WERI-Rb-1 (cell line): ENCODE data around the gene RGS7BP.

Experiments
- DNase-seq: peaks from one replicate; pipeline ENCODE4 v3.0.0-alpha.2; 2020
- H3K27ac ChIP-seq: fragments of 250-450 bp; sonication (Bioruptor Pico); 2 replicates; pipeline ENCODE4 v1.5.1; 2020; ENCODE audit warnings: mild to moderate bottlenecking, moderate library complexity
- H3K27me3 ChIP-seq: fragments of 250-450 bp; sonication (Bioruptor Pico); 2 replicates; pipeline ENCODE4 v1.5.1; 2021; ENCODE audit warnings: mild to moderate bottlenecking, low read depth, moderate library complexity; ENCODE audit not compliant: insufficient read depth, severe bottlenecking
- H3K36me3 ChIP-seq: fragments of 250-450 bp; sonication (Bioruptor Pico); 2 replicates; pipeline ENCODE4 v1.5.1; 2020; ENCODE audit warnings: mild to moderate bottlenecking, moderate library complexity
- H3K4me3 ChIP-seq: 2 replicates; pipeline ENCODE4 v1.5.1; 2011; ENCODE audit warnings: low read depth, mild to moderate bottlenecking, control low read depth, low read length
- H3K9me3 ChIP-seq: fragments of 250-450 bp; sonication (Bioruptor Pico); 2 replicates; pipeline ENCODE4 v1.5.1; 2021; ENCODE audit warnings: mild to moderate bottlenecking, moderate library complexity; ENCODE audit not compliant: severe bottlenecking
- TF ChIP-seq, protein P1 (sequence below): IDR thresholded peaks from 2 replicates; pipeline ENCODE4 v1.5.1; 2011; ENCODE audit warnings: low read depth, mild to moderate bottlenecking, control low read depth, inconsistent platforms, low read length

The RGS7BP gene

GRCh38 chr5:64594601-64595000 lies 88.8 kb downstream of the RGS7BP start:
- no peak for DNase-seq
- no peaks in the 10 kb centered on the region for H3K9me3 ChIP-seq
- TF ChIP-seq, protein P1, sequence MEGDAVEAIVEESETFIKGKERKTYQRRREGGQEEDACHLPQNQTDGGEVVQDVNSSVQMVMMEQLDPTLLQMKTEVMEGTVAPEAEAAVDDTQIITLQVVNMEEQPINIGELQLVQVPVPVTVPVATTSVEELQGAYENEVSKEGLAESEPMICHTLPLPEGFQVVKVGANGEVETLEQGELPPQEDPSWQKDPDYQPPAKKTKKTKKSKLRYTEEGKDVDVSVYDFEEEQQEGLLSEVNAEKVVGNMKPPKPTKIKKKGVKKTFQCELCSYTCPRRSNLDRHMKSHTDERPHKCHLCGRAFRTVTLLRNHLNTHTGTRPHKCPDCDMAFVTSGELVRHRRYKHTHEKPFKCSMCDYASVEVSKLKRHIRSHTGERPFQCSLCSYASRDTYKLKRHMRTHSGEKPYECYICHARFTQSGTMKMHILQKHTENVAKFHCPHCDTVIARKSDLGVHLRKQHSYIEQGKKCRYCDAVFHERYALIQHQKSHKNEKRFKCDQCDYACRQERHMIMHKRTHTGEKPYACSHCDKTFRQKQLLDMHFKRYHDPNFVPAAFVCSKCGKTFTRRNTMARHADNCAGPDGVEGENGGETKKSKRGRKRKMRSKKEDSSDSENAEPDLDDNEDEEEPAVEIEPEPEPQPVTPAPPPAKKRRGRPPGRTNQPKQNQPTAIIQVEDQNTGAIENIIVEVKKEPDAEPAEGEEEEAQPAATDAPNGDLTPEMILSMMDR, result no peak
- H3K27me3 ChIP-seq, result no peaks in the 10 kb centered on the region
- no peak overlapping the region for H3K4me3 ChIP-seq
- H3K36me3 ChIP-seq, result no peaks in the 10 kb centered on the region
- H3K27ac ChIP-seq, result no peak overlapping the region

GRCh38 chr5:64595031-64595855 lies 89.4 kb downstream of the RGS7BP start:
- Histone ChIP-seq H3K4me3 (no peak overlapping the region), H3K27me3 (no peaks in the 10 kb centered on the region), H3K27ac (no peak overlapping the region), H3K36me3 (no peaks in the 10 kb centered on the region), H3K9me3 (no peaks in the 10 kb centered on the region)
- peak; percentile 27 for DNase-seq
- TF ChIP-seq, protein P1, result peak; percentile 61

GRCh38 chr5:64599226-64599625 lies 93.4 kb downstream of the RGS7BP start:
- no peak overlapping the region for H3K27ac ChIP-seq
- H3K4me3 ChIP-seq, result no peak overlapping the region
- H3K27me3 ChIP-seq, result no peaks in the 10 kb centered on the region
- DNase-seq, result no peak
- no peaks in the 10 kb centered on the region for H3K36me3 ChIP-seq
- TF ChIP-seq, protein P1, result no peak
- H3K9me3 ChIP-seq, result no peaks in the 10 kb centered on the region

DNA sequence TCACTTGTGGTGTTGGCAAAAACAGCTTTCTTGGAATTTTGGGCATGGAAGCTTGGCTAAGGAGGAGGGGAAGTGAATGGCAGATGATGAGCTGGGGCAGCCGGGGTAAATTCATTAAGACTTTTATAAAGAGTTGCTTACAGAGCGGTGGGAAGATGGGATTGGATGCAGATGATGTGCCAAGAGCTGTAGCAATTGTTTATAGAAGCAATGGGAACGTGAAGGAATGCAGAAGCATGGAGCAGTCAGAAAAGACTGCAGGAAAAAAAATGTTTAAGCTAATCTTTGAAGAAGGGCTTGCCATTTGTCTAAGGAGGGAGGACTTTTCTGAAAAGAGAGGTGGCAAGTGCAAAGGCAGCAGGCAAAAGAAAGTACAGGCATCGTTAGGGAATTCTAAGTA lies 97.9 kb downstream of the RGS7BP start:
- TF ChIP-seq, protein P1, result no peak
- no peaks in the 10 kb centered on the region for H3K36me3 ChIP-seq
- no peak overlapping the region for H3K4me3 ChIP-seq
- DNase-seq, result no peak
- H3K9me3 ChIP-seq, result no peaks in the 10 kb centered on the region
- H3K27ac ChIP-seq, result no peak overlapping the region
- H3K27me3 ChIP-seq, result no peaks in the 10 kb centered on the region

- H3K27ac ChIP-seq, result no peak overlapping the region
- TF ChIP-seq, protein P1, result no peak
- H3K36me3 ChIP-seq, result no peaks in the 10 kb centered on the region
- DNase-seq, result no peak
- H3K27me3 ChIP-seq, result no peaks in the 10 kb centered on the region
- no peak overlapping the region for H3K4me3 ChIP-seq
- H3K9me3 ChIP-seq, result no peaks in the 10 kb centered on the region
Observed at GRCh38 chr5:64606926-64607325, 101.1 kb downstream of the RGS7BP start.
